Ishikawa (cell line): ENCODE data around the gene SSTR5.

Source experiments
- CEBPB ChIP-seq: IDR thresholded peaks from 2 replicates; pipeline ENCODE4 v1.6.1; 2012
- CREB1 ChIP-seq: IDR thresholded peaks from 2 replicates; pipeline ENCODE4 v1.6.1; 2012; ENCODE audit warnings: low read depth
- EGR1 ChIP-seq: IDR thresholded peaks from 2 replicates; pipeline ENCODE4 v1.6.1; 2012
- EP300 ChIP-seq: IDR thresholded peaks from 2 replicates; pipeline ENCODE4 v1.6.1; 2012; ENCODE audit warnings: borderline replicate concordance
- FOXM1 ChIP-seq: IDR thresholded peaks from 2 replicates; pipeline ENCODE4 v1.6.1; 2012; ENCODE audit warnings: low read depth, borderline replicate concordance
- MAX ChIP-seq: IDR thresholded peaks from 2 replicates; pipeline ENCODE4 v1.6.1; 2012
- NFIC ChIP-seq: IDR thresholded peaks from 2 replicates; pipeline ENCODE4 v1.6.1; 2012
- RAD21 ChIP-seq: IDR thresholded peaks from 2 replicates; pipeline ENCODE4 v1.6.1; 2012; ENCODE audit warnings: low read depth
- TAF1 ChIP-seq: IDR thresholded peaks from 2 replicates; pipeline ENCODE4 v1.6.1; 2012; ENCODE audit warnings: low read depth, mild to moderate bottlenecking
- TCF12 ChIP-seq: IDR thresholded peaks from 2 replicates; pipeline ENCODE4 v1.6.1; 2012; ENCODE audit warnings: low read depth
- TEAD4 ChIP-seq: IDR thresholded peaks from 2 replicates; pipeline ENCODE4 v1.6.1; 2012
- USF1 ChIP-seq: IDR thresholded peaks from 2 replicates; pipeline ENCODE4 v1.6.1; 2012
- YY1 ChIP-seq: IDR thresholded peaks from 2 replicates; pipeline ENCODE4 v1.6.1; 2012; ENCODE audit warnings: low read depth
- ZBTB7A ChIP-seq: IDR thresholded peaks from 2 replicates; pipeline ENCODE4 v1.6.1; 2012; ENCODE audit warnings: low read depth
- TF ChIP-seq, protein P1 (sequence below): IDR thresholded peaks from 2 replicates; pipeline ENCODE4 v1.6.1; 2012; ENCODE audit warnings: low read depth, mild to moderate bottlenecking

SSTR5 gene

GRCh38 chr16:1032607-1033006 is 39.9 kb upstream of the SSTR5 start:
- TF ChIP-seq CREB1 (no peak), USF1 (no peak), CEBPB (no peak), MAX (no peak), YY1 (no peak), TCF12 (no peak), FOXM1 (no peak), TAF1 (no peak)

- TF ChIP-seq EP300: no peak
- TF ChIP-seq CREB1: no peak
- TF ChIP-seq TEAD4: no peak
Measured at GRCh38 chr16:1033128-1033679, 39.3 kb upstream of the SSTR5 start.

- no peak for TF ChIP-seq NFIC
- no peak for TF ChIP-seq YY1
- TF ChIP-seq, protein P1, sequence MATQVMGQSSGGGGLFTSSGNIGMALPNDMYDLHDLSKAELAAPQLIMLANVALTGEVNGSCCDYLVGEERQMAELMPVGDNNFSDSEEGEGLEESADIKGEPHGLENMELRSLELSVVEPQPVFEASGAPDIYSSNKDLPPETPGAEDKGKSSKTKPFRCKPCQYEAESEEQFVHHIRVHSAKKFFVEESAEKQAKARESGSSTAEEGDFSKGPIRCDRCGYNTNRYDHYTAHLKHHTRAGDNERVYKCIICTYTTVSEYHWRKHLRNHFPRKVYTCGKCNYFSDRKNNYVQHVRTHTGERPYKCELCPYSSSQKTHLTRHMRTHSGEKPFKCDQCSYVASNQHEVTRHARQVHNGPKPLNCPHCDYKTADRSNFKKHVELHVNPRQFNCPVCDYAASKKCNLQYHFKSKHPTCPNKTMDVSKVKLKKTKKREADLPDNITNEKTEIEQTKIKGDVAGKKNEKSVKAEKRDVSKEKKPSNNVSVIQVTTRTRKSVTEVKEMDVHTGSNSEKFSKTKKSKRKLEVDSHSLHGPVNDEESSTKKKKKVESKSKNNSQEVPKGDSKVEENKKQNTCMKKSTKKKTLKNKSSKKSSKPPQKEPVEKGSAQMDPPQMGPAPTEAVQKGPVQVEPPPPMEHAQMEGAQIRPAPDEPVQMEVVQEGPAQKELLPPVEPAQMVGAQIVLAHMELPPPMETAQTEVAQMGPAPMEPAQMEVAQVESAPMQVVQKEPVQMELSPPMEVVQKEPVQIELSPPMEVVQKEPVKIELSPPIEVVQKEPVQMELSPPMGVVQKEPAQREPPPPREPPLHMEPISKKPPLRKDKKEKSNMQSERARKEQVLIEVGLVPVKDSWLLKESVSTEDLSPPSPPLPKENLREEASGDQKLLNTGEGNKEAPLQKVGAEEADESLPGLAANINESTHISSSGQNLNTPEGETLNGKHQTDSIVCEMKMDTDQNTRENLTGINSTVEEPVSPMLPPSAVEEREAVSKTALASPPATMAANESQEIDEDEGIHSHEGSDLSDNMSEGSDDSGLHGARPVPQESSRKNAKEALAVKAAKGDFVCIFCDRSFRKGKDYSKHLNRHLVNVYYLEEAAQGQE: no peak
- TF ChIP-seq EP300: no peak
- no peak for TF ChIP-seq CREB1
- no peak for TF ChIP-seq FOXM1
- no peak for TF ChIP-seq TAF1
- TF ChIP-seq RAD21: no peak
- TF ChIP-seq USF1: no peak
- TF ChIP-seq CEBPB: no peak
- no peak for TF ChIP-seq TEAD4
- no peak for TF ChIP-seq EGR1
- TF ChIP-seq MAX: no peak
- TF ChIP-seq ZBTB7A: no peak
- no peak for TF ChIP-seq TCF12
Measured at GRCh38 chr16:1034230-1035065, 38.1 kb upstream of the SSTR5 start.

GRCh38 chr16:1035066-1035415 is 37.5 kb upstream of the SSTR5 start:
- TF ChIP-seq CREB1 (no peak), ZBTB7A (no peak), TCF12 (no peak), RAD21 (no peak), MAX (no peak), NFIC (no peak), EGR1 (no peak)
- TF ChIP-seq, protein P1: no peak

DNA sequence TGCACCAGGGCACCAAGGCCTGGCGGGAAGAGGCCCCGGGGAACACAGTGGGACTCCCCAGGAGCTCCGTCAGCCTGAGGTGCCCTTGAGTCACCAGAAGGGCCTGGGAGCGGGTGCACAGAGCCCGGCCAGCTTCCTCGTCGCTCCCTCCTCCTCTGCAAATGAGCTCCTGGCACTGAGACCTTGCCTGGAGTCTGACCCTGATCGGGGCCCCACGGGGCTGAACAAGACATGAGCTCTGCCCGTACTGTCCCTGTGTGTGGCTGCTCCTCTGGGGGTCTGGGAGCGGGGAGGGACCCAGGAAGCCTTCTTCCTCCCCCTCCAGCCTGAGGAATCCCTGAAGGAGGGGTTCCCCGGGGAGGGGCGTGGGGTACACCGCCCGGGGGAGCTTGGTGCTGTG is 36.4 kb upstream of the SSTR5 start:
- TF ChIP-seq TAF1 (no peak), MAX (no peak), CEBPB (no peak), EGR1 (no peak), YY1 (no peak), EP300 (no peak), ZBTB7A (no peak), TCF12 (no peak), FOXM1 (no peak)
